Left renal pelvis (tissue), 4 donors: ENCODE data around the gene NOS1AP. TPM values are rescaled to one million over a fixed set of nuclear protein-coding genes. Genes with fewer than 3 reads are reported as not detected.
"Not testable (repeated sequence)": the region's sequence is repeated elsewhere in the genome, so short reads cannot be mapped to it uniquely, and the experiment has no call there.

Source experiments
- DNase-seq, 4 donors: peaks; one replicate each; pipeline ENCODE4 v3.0.0-alpha.2; 2013; ENCODE audit warnings: low read depth in 4 of 4, low spot score in 3 of 4
- polyA plus RNA-seq, 4 donors: library from polyadenylated mRNA; unstranded; fragments of 120-200 nt; gene quantifications; one replicate each; pipeline ENCODE4 v1.2.1, GENCODE V29; 2013; ENCODE audit not compliant: insufficient read length in 4 of 4

Gene NOS1AP
- polyA plus RNA-seq = 10 to 100 TPM in 1 of 4 donors, 1 to 10 TPM in 3; 2.7 to 13.0 (median 9.2) TPM

GRCh38 chr1:162069334-162070093, at the start of gene NOS1AP:
Gene NOS1AP (plus strand): TSS chr1:162069691. CDS start chr1:162070178, 487 bp downstream.
- DNase-seq = peak in 1 of 4 donors; percentile 61

- no peak for DNase-seq
Observed at GRCh38 chr1:162020150-162020549, 49.3 kb upstream of the NOS1AP start.

- no peak for DNase-seq
Observed at GRCh38 chr1:162021124-162021523, 48.4 kb upstream of the NOS1AP start.

GRCh38 chr1:162022626-162023025, 46.9 kb upstream of the NOS1AP start:
- no peak for DNase-seq

GRCh38 chr1:162023181-162023546, 46.3 kb upstream of the NOS1AP start:
- no peak for DNase-seq

GRCh38 chr1:162023547-162024501, 45.7 kb upstream of the NOS1AP start, which contains the start of gene OLFML2B:
Gene OLFML2B (minus strand): TSS chr1:162023869. CDS start chr1:162023430, 439 bp downstream.
- no peak for DNase-seq

GRCh38 chr1:162025541-162025940, 44.0 kb upstream of the NOS1AP start:
- DNase-seq = no peak

GRCh38 chr1:162026881-162027280, 42.6 kb upstream of the NOS1AP start:
- no peak for DNase-seq

GRCh38 chr1:162028726-162029125, 40.8 kb upstream of the NOS1AP start:
- DNase-seq = no peak

GRCh38 chr1:162029157-162029556, 40.3 kb upstream of the NOS1AP start:
- DNase-seq = no peak

GRCh38 chr1:162030759-162031280, 38.7 kb upstream of the NOS1AP start:
- DNase-seq = no peak

- DNase-seq = no peak
Observed at GRCh38 chr1:162033428-162033827, 36.1 kb upstream of the NOS1AP start.

GRCh38 chr1:162035241-162035640, 34.2 kb upstream of the NOS1AP start:
- DNase-seq = no peak

- no peak for DNase-seq
Observed at GRCh38 chr1:162036163-162036562, 33.3 kb upstream of the NOS1AP start.

GRCh38 chr1:162038624-162039023, 30.9 kb upstream of the NOS1AP start:
- no peak for DNase-seq

- DNase-seq = no peak
Observed at GRCh38 chr1:162040001-162040400, 29.5 kb upstream of the NOS1AP start.

- no peak for DNase-seq
Observed at GRCh38 chr1:162040657-162041056, 28.8 kb upstream of the NOS1AP start.

- no peak for DNase-seq
Observed at GRCh38 chr1:162042361-162042760, 27.1 kb upstream of the NOS1AP start.

GRCh38 chr1:162046921-162047320, 22.6 kb upstream of the NOS1AP start:
- no peak for DNase-seq

- DNase-seq = not testable (repeated sequence)
Observed at GRCh38 chr1:162053949-162054348, 15.5 kb upstream of the NOS1AP start.

- no peak for DNase-seq
Observed at GRCh38 chr1:162055062-162055461, 14.4 kb upstream of the NOS1AP start.
